DND-41 (cell line): ENCODE data around the gene KBTBD13.

Experiments
- ATAC-seq: fragments of 200-7000 bp; cut with Tn5 transposase; 3 replicates; pipeline ENCODE4 v1.9.1; 2021; ENCODE audit warnings: low read depth; ENCODE audit not compliant: insufficient read depth
- DNase-seq: peaks from one replicate; pipeline ENCODE4 v3.0.0-alpha.2; 2020
- H2AFZ ChIP-seq: 2 replicates; pipeline ENCODE4 v1.6.0; 2012; ENCODE audit warnings: low read depth, low read length
- H3K27ac ChIP-seq: 2 replicates; pipeline ENCODE4 v1.5.1; 2012; ENCODE audit warnings: low read length, inconsistent platforms
- H3K27me3 ChIP-seq: fragments of 200-600 bp; sonication (generic); 2 replicates; pipeline ENCODE4 v1.6.0; 2012; ENCODE audit warnings: low read length, mild to moderate bottlenecking, inconsistent platforms; ENCODE audit not compliant: insufficient read depth, poor library complexity
- H3K36me3 ChIP-seq: 2 replicates; pipeline ENCODE4 v1.5.1; 2012; ENCODE audit warnings: low read length, inconsistent platforms; ENCODE audit not compliant: insufficient read depth
- H3K4me1 ChIP-seq: 2 replicates; pipeline ENCODE4 v1.5.1; 2012; ENCODE audit warnings: mild to moderate bottlenecking, low read length; ENCODE audit not compliant: insufficient read depth
- H3K4me2 ChIP-seq: 2 replicates; pipeline ENCODE4 v1.6.0; 2012; ENCODE audit warnings: mild to moderate bottlenecking, moderate library complexity, low read length, inconsistent platforms; ENCODE audit not compliant: insufficient read depth
- H3K4me3 ChIP-seq, 2 experiments: fragments of 200-600 bp in 1 of 2; shearing (Covaris generic) in 1 of 2; 2 replicates each; pipeline ENCODE4 v1.5.1; 2012 to 2016; ENCODE audit warnings: inconsistent platforms in 2 of 2, low read length in 2 of 2, mild to moderate bottlenecking in 2 of 2, low read depth in 1 of 2, moderate library complexity in 1 of 2
- H3K79me2 ChIP-seq: 2 replicates; pipeline ENCODE4 v1.6.0; 2012; ENCODE audit warnings: low read length, inconsistent platforms; ENCODE audit not compliant: insufficient read depth
- H3K9ac ChIP-seq: 2 replicates; pipeline ENCODE4 v1.6.0; 2012; ENCODE audit warnings: low read depth, mild to moderate bottlenecking, inconsistent platforms, low read length, moderate library complexity
- H3K9me3 ChIP-seq: 2 replicates; pipeline ENCODE4 v1.5.1; 2012; ENCODE audit warnings: low read length, moderate library complexity, mild to moderate bottlenecking, inconsistent platforms; ENCODE audit not compliant: insufficient read depth, severe bottlenecking
- H4K20me1 ChIP-seq: 2 replicates; pipeline ENCODE4 v1.6.0; 2012; ENCODE audit warnings: low read length; ENCODE audit not compliant: insufficient read depth
- EZH2 ChIP-seq: IDR thresholded peaks from 3 replicates; pipeline ENCODE4 v1.6.1; 2012; ENCODE audit warnings: borderline replicate concordance, low read depth, mild to moderate bottlenecking, moderate library complexity, low read length, inconsistent platforms; ENCODE audit not compliant: severe bottlenecking
- TF ChIP-seq, protein P1 (sequence below): IDR thresholded peaks from 2 replicates; pipeline ENCODE4 v1.5.1; 2012; ENCODE audit warnings: borderline replicate concordance, low read length, moderate library complexity, mild to moderate bottlenecking; ENCODE audit not compliant: poor library complexity, severe bottlenecking; ENCODE audit errors: extremely low read depth

KBTBD13 gene

DNA sequence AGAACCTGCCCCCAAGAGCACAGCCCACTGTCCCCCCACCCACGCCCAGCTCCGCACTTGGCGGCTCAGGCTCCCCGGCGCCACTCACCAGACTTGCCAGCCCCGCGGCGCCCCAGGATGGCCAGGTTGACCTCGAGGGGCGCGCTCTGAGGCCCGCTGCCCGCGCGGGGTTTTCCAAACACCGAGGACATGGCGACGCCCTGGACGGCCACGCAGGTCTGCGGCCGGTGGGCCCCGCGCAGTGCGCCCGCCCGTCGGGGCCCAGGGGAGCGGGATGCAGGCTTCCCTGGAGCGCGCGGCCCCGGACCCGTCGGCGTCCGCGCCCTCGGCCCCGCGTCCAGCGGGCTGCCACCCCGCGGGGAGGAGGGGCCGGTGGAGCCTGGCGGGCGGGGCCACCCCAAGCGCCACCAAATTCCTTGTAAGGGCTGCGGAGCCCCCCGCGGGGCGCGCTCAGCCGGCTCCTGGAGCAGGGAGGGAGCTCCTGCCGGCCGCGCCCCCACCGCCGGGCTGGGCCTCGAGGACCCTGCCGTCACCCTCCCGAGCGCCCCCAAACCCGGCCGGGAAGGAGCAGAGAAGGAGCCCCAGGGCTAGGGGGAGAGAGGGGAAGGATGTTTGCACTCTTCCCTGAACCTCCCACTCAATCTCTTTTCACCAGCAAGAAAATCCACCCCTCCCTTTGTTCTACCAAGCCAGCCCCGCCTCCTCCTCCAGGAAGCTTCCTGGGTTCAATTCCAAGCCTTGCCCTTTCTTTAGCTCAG, 8.7 kb upstream of the KBTBD13 start, which contains the start of gene RASL12:
TSS of gene RASL12 (minus strand) at position 347 of the 758 bp plus-strand sequence. CDS start at position 191, 156 bp downstream.
- Histone ChIP-seq H3K4me1 (no peaks in the 10 kb centered on the region), H3K27ac (no peak within 1 kb of the TSS), H3K9ac (no peak within 1 kb of the TSS), H3K79me2 (no peaks in the 10 kb centered on the region), H3K27me3 (no peaks in the 10 kb centered on the region), H3K4me3 (no peak within 1 kb of the TSS), H2AFZ (no peak within 1 kb of the TSS), H3K36me3 (no peaks in the 10 kb centered on the region), H4K20me1 (no peaks in the 10 kb centered on the region), H3K4me2 (no peak within 1 kb of the TSS), H3K9me3 (no peaks in the 10 kb centered on the region)
- TF ChIP-seq, protein P1, sequence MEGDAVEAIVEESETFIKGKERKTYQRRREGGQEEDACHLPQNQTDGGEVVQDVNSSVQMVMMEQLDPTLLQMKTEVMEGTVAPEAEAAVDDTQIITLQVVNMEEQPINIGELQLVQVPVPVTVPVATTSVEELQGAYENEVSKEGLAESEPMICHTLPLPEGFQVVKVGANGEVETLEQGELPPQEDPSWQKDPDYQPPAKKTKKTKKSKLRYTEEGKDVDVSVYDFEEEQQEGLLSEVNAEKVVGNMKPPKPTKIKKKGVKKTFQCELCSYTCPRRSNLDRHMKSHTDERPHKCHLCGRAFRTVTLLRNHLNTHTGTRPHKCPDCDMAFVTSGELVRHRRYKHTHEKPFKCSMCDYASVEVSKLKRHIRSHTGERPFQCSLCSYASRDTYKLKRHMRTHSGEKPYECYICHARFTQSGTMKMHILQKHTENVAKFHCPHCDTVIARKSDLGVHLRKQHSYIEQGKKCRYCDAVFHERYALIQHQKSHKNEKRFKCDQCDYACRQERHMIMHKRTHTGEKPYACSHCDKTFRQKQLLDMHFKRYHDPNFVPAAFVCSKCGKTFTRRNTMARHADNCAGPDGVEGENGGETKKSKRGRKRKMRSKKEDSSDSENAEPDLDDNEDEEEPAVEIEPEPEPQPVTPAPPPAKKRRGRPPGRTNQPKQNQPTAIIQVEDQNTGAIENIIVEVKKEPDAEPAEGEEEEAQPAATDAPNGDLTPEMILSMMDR, result no peak
- TF ChIP-seq EZH2, result no peak
- DNase-seq (no peak), ATAC-seq (no peak)

DNA sequence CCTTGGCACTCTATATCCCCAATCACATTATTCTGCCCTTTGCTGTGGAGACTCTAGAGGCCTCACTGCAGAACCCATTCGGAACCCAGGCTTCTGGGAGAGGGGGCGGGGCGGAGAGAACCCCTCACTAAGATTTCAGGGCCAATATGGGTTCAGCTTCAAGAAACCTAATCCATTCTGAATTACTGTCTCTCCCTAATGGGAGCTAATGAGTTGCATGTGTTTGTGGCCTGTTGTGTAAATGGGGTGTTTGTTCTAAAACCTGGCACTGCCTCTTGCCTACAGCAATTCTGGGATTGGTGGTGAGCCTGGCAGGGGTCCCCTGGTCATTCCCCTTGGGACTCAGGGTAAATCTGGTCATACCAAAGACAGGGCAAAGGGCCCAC, 8.2 kb upstream of the KBTBD13 start:
- no peaks in the 10 kb centered on the region for H3K9me3 ChIP-seq
- H3K36me3 ChIP-seq, result no peaks in the 10 kb centered on the region
- no peak overlapping the region for H3K4me3 ChIP-seq
- TF ChIP-seq EZH2, result no peak
- TF ChIP-seq, protein P1, result no peak
- no peaks in the 10 kb centered on the region for H3K4me1 ChIP-seq
- H3K79me2 ChIP-seq, result no peaks in the 10 kb centered on the region
- DNase-seq (no peak), ATAC-seq (no peak)
- H3K27ac ChIP-seq, result no peak overlapping the region
- H3K9ac ChIP-seq, result no peak overlapping the region
- H4K20me1 ChIP-seq, result no peaks in the 10 kb centered on the region
- no peaks in the 10 kb centered on the region for H3K27me3 ChIP-seq
- no peak overlapping the region for H2AFZ ChIP-seq
- no peak overlapping the region for H3K4me2 ChIP-seq

DNA sequence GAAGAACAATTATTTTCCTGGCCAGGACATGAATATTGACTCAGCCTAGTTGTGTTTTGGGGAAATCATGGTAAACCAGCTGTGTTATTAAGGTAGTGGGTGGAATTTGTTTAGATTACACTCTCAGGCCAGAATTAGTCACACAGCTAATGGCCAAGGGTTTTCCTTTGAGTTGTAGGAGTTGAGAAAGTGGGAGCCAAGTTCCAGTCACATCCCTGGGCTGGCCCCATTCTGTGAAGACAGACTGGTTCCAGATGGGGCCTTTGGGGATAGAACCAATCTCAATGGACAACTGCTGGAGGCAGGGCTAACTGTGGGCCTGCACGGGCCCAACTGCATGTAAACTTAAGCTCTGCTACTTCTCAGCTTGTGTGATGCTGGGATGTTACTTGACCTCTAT, 7.4 kb upstream of the KBTBD13 start:
- Histone ChIP-seq H3K9me3 (no peaks in the 10 kb centered on the region), H3K4me2 (no peak overlapping the region), H2AFZ (no peak overlapping the region), H3K9ac (no peak overlapping the region), H3K27me3 (no peaks in the 10 kb centered on the region), H3K36me3 (no peaks in the 10 kb centered on the region), H3K27ac (no peak overlapping the region), H3K79me2 (no peaks in the 10 kb centered on the region), H3K4me3 (no peak overlapping the region), H3K4me1 (no peaks in the 10 kb centered on the region), H4K20me1 (no peaks in the 10 kb centered on the region)
- TF ChIP-seq, protein P1, result no peak
- no peak for TF ChIP-seq EZH2
- DNase-seq, result no peak
- no peak for ATAC-seq
